ENCODE results near the gene URGCP. TPM values are rescaled to one million over a fixed set of nuclear protein-coding genes. Genes with fewer than 3 reads are reported as not detected.

The URGCP gene, protein sequence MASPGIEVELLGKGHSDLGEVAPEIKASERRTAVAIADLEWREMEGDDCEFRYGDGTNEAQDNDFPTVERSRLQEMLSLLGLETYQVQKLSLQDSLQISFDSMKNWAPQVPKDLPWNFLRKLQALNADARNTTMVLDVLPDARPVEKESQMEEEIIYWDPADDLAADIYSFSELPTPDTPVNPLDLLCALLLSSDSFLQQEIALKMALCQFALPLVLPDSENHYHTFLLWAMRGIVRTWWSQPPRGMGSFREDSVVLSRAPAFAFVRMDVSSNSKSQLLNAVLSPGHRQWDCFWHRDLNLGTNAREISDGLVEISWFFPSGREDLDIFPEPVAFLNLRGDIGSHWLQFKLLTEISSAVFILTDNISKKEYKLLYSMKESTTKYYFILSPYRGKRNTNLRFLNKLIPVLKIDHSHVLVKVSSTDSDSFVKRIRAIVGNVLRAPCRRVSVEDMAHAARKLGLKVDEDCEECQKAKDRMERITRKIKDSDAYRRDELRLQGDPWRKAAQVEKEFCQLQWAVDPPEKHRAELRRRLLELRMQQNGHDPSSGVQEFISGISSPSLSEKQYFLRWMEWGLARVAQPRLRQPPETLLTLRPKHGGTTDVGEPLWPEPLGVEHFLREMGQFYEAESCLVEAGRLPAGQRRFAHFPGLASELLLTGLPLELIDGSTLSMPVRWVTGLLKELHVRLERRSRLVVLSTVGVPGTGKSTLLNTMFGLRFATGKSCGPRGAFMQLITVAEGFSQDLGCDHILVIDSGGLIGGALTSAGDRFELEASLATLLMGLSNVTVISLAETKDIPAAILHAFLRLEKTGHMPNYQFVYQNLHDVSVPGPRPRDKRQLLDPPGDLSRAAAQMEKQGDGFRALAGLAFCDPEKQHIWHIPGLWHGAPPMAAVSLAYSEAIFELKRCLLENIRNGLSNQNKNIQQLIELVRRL
- total RNA-seq (2014; rRNA removed; shearing (Covaris generic)), result 24.0 and 25.3 TPM in 2 replicates
- 32.0 and 36.6 TPM in 2 replicates for polyA plus RNA-seq (2014; cell fraction: nucleus; rRNA removed)

DNA sequence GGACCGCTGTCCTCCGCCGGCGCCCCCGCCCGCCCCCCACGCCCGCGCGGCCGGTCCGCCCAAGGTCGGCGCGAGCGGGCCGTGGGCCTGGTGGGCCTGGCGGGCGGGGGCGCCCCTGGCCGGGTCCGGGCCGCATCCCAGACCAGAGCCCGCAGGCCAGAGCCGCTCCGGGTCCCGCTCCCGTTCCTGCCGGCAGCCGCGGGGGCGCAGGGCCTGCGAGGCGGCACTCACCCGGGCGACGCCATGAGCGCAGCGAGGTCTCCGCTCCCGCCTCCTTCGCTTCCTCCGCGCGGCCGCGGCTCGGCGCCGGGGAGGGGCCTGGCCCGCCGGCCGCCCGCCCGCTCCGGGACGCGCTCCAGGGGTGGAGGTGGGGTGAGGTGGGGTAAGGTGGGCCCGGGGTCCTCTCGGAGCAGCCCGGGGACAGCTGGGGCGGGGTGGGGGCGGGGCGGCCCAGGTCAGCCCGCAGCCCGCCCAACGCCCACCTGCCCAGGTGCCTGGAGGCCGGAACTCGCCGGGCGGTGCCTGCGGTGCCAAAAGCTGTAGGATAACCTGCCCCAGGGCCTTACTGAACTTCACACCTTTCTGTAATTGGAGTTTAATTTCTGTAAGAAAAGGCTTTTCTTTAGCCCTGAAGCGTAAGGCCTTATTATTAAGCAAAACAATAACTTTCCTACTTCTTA, at the start of gene URGCP:
TSS of gene URGCP (minus strand) at position 266 of the 680 bp plus-strand sequence. CDS start at position 245, 21 bp downstream.
- peak; percentile 34 for DNase-seq (ENCODE audit: extremely low read depth, low read depth)

DNA sequence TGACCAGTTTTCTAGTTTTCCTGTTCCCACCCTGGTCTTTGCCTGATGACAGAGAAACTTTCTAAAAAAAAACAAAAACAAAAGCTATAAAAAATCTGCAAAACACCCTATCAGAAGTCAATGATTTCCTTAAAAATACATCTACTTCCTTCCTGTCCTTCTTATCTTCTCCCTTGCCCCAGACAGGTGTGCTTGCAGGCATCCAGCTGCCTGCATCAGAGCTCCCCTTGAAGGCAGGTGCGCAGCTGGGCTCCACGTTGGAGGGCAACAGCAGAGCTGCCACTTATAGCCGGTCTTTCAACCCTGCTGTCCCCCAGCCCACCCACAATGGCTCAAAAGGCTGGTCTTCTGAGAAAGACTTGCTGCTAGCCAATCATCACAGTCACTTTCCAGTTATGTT, 49.6 kb upstream of the URGCP start:
- DNase-seq (ENCODE audit: extremely low read depth, low read depth), result no peak

DNA sequence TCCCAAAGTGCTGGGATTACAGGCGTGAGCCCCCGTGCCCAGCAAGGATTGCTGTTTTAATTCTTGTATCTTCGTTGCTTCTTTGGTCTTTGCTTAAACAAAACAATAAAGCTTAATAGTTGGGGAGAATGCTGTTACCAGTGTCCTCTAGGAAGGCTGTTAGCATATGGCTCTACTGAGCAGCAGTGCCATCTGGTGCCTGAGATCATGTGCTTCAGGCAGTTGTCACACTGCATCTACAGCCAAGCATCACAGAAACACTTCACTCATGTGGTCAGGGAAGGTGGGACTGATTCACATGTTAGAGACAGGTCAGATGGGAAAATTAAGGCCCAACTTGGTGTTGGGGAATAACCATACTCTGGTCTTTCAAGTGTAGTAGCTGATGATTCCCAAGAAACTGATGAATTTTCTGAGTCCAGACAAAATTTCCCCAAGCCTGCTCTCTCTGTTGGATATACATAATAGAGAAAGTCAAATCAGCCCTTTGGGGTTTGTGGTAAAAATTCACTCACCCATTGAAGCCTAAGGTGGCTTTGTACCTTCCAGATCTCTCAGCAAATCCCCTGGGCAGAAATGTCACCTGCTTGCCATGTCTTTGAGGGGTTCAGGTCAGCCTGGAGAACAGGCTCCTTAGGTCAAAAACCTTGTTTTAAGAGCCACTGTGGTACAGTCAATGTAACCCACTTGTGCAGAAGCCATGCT, 48.3 kb upstream of the URGCP start:
- DNase-seq (ENCODE audit: extremely low read depth, low read depth), result peak; percentile 43

DNA sequence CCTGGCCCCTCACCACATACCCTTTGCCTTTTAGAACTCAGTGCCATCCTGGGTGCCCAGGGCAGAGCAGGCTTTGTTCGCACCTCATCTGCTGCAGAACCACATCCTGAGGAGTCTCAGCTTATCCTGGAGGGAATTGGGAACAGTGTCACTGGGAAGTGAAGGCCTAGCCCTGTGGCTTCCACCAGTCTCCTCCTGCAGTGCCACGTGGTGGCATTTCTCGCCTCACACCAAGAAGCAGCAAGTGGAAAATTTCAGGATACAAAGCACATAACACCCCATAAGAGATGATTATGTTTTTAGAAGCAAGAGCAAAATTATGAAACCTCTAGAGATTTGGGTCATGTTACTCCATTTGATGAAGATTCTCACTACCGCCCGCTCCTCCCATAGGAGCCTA, 46.7 kb upstream of the URGCP start:
- DNase-seq (ENCODE audit: extremely low read depth, low read depth), result no peak

DNA sequence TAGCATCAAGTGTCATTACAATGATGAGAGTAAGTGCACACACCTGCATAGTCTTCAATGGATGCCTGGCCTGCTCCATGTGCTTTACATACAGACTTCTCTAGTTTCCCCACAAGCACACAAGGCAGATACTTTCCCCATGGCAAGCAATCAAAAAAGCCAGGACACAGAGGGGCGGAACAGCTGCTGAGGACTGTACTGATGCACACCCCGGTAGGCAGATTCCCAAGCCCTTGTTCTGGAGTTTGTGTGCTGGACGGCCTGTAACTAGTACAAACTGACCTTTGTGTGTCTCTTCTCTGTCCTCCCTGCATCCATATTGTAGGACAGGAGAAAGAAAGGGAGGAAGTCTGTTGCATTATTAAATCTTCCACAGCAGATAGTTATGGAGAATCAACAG, 45.6 kb upstream of the URGCP start:
- no peak for DNase-seq (ENCODE audit: extremely low read depth, low read depth)

DNA sequence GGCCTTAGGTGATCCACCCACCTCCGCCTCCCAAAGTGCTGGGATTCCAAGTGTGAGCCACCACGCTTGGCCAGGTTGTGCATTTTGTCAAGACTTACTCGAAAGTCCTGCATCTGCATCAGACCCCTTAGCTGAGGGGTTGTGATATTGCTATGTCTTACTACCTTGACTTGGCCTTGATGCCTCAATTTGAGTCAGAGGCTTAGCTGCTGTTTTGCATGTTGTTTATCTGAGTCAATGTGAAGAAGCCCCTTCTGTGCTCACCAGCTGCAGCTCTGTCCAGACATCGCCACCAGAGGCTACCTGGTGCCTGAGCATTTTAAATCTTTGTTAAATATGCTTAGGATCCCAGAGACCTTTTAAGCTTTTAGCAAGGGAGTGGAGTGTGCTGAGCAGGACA, 37.9 kb upstream of the URGCP start:
- no peak for DNase-seq (ENCODE audit: extremely low read depth, low read depth)

DNA sequence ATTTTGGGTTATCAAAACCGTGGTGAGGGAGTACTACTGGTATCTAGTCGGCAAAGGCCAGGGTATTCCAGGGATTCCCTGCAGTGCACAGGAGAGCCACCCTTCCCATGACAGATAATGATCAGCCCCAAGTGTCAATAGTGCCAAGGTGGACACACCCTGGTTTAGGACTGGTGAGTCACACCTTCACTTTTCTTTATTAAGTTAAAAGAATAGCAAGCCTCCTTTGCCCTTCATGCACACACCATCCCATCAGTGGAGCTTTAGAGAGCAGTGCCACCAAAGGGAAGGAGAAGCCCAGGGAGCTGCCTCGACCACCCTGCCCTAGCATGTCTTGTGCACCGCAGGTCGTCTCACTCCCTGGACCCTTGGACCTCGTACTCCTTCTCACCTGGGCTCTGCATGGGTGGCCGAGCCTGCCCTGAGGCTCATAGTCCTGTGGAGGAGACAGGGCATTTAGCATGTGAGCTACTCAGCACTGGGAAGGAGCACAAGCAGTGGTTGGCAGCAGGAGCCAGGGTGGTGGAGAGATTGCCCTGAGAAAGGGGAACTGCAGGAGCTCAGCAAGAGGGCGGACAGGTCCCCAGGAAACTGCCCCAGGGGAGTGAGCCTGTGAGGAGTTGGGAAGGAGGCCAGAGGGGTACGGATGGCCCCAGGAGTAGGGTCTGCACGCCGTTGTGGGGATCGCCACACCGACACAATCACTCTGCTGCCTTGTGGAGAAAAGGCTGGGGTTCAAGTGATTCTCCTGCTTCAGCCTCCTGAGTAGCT, 37.2 kb upstream of the URGCP start:
- no peak for DNase-seq (ENCODE audit: extremely low read depth, low read depth)

DNA sequence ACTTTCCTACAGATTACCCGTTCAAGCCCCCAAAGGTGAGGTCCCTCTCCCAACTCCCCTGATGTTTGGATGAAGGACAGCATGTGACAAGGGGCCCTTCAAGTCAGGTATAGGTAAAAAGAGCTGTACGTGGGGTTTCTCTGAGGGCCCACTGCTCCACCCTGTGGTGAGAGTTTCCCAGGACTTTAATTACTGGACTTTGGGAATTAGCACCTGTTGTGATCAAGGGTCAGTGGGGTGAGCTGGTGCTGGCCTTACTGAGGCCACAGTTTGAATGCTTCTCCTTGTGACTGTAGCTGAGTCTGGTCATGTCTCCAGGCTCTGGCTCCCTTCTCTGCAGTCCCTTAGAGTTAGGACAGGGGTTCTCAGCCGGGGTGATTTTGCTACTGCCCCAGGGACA, 36.6 kb upstream of the URGCP start:
- no peak for DNase-seq (ENCODE audit: extremely low read depth, low read depth)

DNA sequence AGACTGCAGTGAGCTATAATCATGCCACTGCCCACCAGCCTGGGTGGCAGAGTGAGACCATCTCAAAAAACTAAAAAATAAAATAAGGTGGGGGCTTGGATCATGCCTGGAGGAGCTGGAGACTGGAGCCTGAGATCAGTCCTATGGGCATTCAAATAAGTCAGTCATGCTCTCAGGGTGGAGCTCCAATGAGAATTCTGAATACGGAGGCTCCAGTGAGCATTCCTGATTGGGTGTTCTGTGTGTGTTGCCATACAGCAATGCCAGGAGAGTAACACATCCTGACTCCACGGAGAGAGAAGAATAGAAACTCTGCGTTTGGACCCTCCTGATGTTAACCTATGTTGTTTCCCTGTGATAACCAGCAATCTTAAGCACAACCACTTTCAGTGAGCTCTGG, 35.9 kb upstream of the URGCP start:
- DNase-seq (ENCODE audit: extremely low read depth, low read depth), result no peak

DNA sequence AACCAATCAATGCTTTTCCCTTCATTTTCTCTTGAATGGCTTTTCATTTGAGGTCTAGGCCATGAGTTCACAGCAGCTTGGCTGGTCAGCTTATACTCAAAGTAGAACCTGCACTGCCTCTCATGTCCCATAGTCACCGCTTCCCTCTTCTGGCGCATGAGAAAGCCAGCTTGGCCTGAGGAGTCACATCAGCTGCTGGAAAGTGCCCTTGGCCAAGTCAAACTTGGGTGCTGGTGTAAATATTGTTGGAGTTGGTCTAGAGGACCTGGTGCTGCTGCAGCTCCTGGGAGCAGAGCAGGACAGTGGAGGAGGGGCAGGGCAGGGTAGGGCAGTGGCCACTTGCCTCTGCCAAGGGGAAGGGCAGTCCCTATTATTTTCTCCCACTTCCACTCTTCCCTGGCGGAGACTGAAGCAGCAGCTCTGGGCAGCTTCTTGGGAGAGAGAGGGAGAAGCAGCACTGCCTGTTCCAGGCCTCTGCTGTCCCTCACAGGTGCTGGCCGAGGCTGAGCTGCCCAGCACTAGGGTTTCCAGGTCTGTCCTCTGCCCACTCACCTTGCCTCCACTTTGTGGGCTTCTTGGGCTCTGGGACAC, 32.6 kb upstream of the URGCP start:
- no peak for DNase-seq (ENCODE audit: extremely low read depth, low read depth)

DNA sequence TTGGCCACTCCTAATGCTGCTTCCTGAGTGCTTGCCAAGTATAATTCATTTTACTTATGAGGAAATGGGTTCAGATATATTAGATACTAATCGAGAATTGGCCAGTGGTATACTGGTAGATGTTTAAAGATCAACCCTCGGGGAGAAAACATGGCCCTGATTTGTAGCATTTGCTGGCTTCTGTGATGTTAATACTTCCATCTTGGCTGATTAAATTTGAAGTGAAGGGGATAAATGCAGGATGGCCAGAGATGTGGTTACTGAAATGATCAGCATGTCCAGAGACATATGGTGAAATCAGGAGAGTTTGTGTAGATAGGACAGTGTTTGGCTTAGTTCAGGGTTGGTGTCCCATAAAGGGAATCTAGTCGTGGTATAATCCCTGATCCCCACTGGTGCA, 31.0 kb upstream of the URGCP start:
- no peak for DNase-seq (ENCODE audit: extremely low read depth, low read depth)

DNA sequence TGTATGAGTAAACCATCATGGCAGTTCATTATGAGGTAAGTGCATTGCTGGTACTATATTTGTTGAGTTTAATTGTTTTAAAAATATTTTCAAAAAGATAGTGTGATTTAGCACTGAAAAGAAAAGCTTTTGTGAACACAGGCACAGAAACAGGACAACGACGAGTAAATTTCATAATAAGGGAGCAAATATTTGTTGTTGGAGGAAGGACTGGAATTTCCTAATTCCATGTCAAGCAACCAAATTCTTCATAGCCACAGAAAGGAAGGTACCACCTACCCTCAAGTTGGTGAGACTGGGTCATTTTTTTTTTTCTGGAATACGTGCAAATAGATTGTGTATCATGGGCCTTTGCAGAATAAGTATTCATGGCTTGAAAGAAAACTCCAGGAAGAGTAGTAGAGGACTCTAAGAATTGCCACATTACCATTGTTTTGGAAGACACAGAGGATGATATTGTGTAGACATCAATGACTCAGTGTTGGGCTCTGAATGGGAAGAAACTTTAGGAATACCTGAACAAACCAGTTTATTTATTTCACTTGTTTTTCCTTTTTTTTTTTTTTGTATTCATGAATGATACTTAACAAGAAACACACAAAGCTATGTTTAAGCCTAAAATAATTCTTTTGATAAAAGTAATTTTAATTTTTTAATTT, 27.6 kb upstream of the URGCP start:
- DNase-seq (ENCODE audit: extremely low read depth, low read depth), result no peak

DNA sequence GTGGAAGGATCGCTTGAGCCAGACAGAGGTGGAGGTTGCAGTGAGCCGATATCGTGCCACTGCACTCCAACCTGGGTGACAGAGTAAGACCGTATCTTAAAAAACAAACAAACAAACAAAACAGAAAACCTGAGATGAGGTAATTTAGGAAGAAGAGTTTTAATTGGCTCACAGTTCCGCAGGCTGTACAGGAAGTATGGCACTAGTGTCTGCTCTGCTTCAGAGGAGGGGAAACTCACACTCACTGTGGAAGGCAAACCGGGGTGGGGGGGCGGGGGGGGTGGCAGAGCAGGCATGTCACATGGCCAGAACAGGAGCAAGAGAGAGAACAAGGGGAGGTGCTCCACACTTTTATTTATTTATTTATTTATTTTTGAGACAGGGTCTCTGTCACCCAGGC, 24.9 kb upstream of the URGCP start:
- no peak for DNase-seq (ENCODE audit: extremely low read depth, low read depth)

DNA sequence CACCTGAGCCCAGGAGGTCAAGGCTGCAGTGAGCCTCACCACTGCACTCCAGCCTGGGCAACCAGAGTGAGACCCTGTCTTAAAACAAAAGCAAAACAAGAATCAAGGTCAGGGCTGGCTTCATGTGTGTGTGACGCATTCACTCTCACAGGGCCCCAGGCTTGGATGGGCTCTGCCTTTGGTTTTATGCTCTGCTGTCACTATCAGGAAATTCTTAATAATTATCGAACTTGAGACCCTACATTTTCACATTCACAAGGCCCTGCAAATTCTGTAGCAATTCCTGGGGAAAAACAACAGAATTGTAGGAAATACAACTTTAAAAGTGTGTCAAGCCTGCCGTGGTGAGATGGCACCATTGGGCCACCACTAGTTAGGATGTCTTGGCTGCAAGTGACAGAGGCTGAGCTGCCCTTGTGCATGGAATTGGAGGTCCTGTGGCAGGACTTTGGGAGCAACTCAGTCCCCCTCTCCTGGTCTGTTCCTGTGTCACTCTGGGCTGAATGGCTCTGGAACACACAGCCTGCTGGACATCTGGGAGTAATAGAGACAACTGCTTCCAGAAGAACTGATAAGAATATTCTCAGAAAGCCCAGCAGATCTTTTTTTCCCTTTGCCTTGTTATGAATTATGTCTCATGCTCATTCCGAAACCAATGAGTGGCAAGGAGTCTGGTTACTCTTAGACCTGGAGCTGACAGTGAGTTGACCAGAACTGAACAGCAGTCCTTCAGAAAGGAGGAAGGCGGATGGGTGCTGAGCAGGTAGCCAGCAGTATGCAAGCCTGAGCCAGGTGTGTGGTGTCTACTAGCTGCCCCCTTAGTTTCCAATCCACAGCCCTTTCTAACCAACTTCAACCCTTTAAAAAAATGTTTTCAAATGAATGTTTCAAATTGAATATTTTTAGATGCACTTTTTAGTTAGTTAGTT, 23.4 kb upstream of the URGCP start:
- no peak for DNase-seq (ENCODE audit: extremely low read depth, low read depth)

DNA sequence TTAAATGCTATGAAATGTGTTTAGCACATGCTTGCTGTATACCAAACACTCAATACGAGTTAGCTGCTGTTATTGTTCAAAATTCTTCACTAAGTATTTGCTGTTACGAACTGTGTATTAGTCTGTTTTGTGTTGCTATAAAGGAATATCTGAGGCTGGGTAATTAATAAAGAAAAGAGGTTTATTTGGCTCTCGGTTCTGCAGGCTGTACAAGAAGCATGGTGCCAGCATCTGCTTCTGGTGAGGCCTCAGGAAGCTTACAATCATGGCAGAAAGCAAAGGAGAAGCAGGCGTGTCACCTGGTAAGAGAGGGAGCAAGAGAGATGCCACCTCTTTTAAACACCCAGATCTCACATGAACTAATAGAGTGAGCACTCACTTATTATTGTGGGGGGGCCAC, 21.4 kb upstream of the URGCP start:
- DNase-seq (ENCODE audit: extremely low read depth, low read depth), result no peak

DNA sequence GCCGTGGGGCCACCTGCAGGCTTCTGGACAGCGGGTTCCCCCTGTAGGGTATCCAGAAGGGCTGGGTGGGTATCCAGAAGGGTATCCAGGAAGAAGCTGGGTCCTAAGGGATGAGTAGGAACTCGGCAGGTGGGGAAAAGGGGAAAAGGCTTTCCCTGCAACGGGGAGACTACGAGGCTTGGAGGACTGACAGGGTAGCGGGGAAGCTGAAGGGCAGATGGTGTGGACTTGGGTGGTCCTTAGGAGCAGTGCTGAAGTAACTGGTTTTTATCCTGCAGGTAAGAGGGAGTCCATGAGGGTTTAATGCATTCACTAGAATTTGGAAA, 20.4 kb upstream of the URGCP start:
- no peak for DNase-seq (ENCODE audit: extremely low read depth, low read depth)

DNA sequence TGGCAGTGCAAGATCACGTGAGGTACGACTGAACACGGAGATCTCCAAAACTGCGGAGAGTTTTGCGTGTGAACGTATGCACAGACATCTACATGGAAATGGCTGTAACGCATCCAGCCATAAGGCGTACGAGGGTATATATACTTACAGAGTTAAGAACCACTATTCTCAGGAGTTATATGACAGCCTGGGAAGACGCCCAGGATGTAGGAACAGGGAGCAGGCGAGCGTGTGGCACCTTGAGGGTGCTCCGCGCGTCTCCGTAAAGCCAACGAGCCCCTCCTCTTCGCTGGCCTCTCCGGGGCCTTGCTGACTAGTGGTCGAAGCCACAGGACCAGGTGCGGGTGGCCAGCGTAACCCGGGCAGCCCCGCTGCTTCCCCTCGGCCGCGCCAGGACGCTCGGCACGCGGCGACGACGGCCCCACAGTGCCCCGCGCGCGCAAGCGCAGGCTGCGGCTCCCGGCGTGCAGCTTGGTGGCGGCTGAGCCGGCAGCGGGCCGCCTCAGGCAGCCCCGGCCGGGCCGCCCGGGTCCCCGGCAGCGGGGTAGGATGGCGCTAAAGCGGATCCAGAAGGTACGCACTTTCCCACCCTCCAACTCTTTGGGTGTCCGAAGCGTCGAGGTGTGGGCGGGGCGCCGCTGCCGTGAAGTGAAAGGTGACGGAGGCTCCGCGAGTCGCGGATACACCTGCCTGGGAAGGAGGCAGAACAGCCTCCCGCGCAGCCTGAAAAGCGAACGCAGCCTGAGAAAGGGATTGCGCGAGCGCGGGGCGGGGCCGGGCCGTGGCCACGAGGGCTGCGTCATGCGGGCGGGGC, 19.8 kb upstream of the URGCP start, which contains the start of gene UBE2D4:
TSS of gene UBE2D4 (plus strand) at position 453 of the 814 bp plus-strand sequence. CDS start at position 550, 97 bp downstream.
- DNase-seq (ENCODE audit: extremely low read depth, low read depth), result peak; percentile 74

Measured in NCI-H460 (cell line).